Neural cell (in vitro differentiated cells): Measurements from ENCODE around the gene C17orf75. TPM values are rescaled to one million over a fixed set of nuclear protein-coding genes. Genes with fewer than 3 reads are reported as not detected.

Experiments used
- H2AFZ ChIP-seq: fragments of 200-600, 300-800 bp; sonication (generic), shearing (Covaris generic); 2 replicates; pipeline ENCODE4 v1.6.0; 2014; ENCODE audit warnings: low read depth, mild to moderate bottlenecking, antibody characterized with exemption, low read length, moderate library complexity
- H3F3A ChIP-seq: fragments of 200-600 bp; shearing (Covaris generic); 2 replicates; pipeline ENCODE4 v1.6.1; 2016; ENCODE audit warnings: mild to moderate bottlenecking, moderate library complexity, mixed read lengths, antibody characterized with exemption, low read length; ENCODE audit not compliant: insufficient read depth, poor library complexity, severe bottlenecking
- H3K27ac ChIP-seq: fragments of 200-600, 300-800 bp; sonication (generic), shearing (Covaris generic); 2 replicates; pipeline ENCODE4 v1.5.1; 2014; ENCODE audit warnings: mild to moderate bottlenecking, low read length, moderate library complexity
- H3K27me3 ChIP-seq: fragments of 300-800, 200-600 bp; sonication (generic), shearing (Covaris generic); 2 replicates; pipeline ENCODE4 v1.6.0; 2014; ENCODE audit warnings: mild to moderate bottlenecking, low read depth, low read length, moderate library complexity; ENCODE audit not compliant: insufficient read depth
- H3K36me3 ChIP-seq: fragments of 300-800, 200-600 bp; sonication (generic), shearing (Covaris generic); 2 replicates; pipeline ENCODE4 v1.5.1; 2014; ENCODE audit warnings: mild to moderate bottlenecking, antibody characterized with exemption, low read length, moderate library complexity; ENCODE audit not compliant: insufficient read depth
- H3K4me2 ChIP-seq: fragments of 300-800, 200-600 bp; sonication (generic), shearing (Covaris generic); 2 replicates; pipeline ENCODE4 v1.6.0; 2014; ENCODE audit warnings: mild to moderate bottlenecking, low read length
- H3K4me3 ChIP-seq: fragments of 300-800, 200-600 bp; sonication (generic), shearing (Covaris generic); 2 replicates; pipeline ENCODE4 v1.5.1; 2014; ENCODE audit warnings: mild to moderate bottlenecking, low read length, moderate library complexity
- H3K79me2 ChIP-seq: fragments of 200-600 bp; shearing (Covaris generic); replicated peaks from 2 replicates; pipeline ENCODE4 v1.6.0; 2014; ENCODE audit warnings: mild to moderate bottlenecking, low read length, moderate library complexity; ENCODE audit not compliant: insufficient read depth
- H3K9ac ChIP-seq: fragments of 300-800, 200-600 bp; sonication (generic), shearing (Covaris generic); 2 replicates; pipeline ENCODE4 v1.6.1; 2016; ENCODE audit warnings: mild to moderate bottlenecking, low read length, mixed read lengths
- H3K9me2 ChIP-seq: fragments of 200-600 bp; shearing (Covaris generic); 2 replicates; pipeline ENCODE4 v1.6.1; 2016; ENCODE audit warnings: mild to moderate bottlenecking, low read length, mixed read lengths; ENCODE audit not compliant: insufficient read depth
- H3K9me3 ChIP-seq: fragments of 200-600, 300-800 bp; sonication (generic), shearing (Covaris generic); 2 replicates; pipeline ENCODE4 v1.6.1; 2016; ENCODE audit warnings: mild to moderate bottlenecking, mixed run types, low read length, moderate library complexity, mixed read lengths
- H4K20me1 ChIP-seq: fragments of 200-600 bp; shearing (Covaris generic); 2 replicates; pipeline ENCODE4 v1.6.1; 2016; ENCODE audit warnings: mild to moderate bottlenecking, mixed run types; ENCODE audit not compliant: insufficient read depth
- EP300 ChIP-seq: fragments of 450-650 bp; conservative IDR thresholded peaks from 2 replicates; pipeline ENCODE4 v1.6.1; 2014; ENCODE audit warnings: antibody characterized with exemption, mild to moderate bottlenecking, moderate library complexity; ENCODE audit not compliant: poor library complexity, severe bottlenecking
- EZH2 ChIP-seq: fragments of 200-600, 300-800 bp; shearing (Covaris generic), sonication (generic); IDR thresholded peaks from 2 replicates; pipeline ENCODE4 v1.6.1; 2014; ENCODE audit warnings: antibody characterized with exemption, low read length, borderline replicate concordance, mild to moderate bottlenecking; ENCODE audit not compliant: insufficient read depth, poor library complexity, severe bottlenecking
- MXI1 ChIP-seq: fragments of 450-650 bp; conservative IDR thresholded peaks from 2 replicates; pipeline ENCODE4 v1.6.1; 2014; ENCODE audit warnings: antibody characterized with exemption, mild to moderate bottlenecking; ENCODE audit not compliant: poor library complexity, severe bottlenecking
- POLR2AphosphoS5 ChIP-seq: IDR thresholded peaks from 2 replicates; pipeline ENCODE4 v1.6.1; 2012
- RAD21 ChIP-seq: fragments of 450-650 bp; conservative IDR thresholded peaks from 2 replicates; pipeline ENCODE4 v1.6.1; 2014; ENCODE audit warnings: antibody characterized with exemption, mild to moderate bottlenecking, moderate library complexity
- SMC3 ChIP-seq: fragments of 450-650 bp; conservative IDR thresholded peaks from 2 replicates; pipeline ENCODE4 v1.6.1; 2014; ENCODE audit warnings: antibody characterized with exemption, mild to moderate bottlenecking, moderate library complexity; ENCODE audit not compliant: poor library complexity
- TAF1 ChIP-seq: IDR thresholded peaks from 2 replicates; pipeline ENCODE4 v1.6.1; 2012; ENCODE audit warnings: low read depth
- polyA plus RNA-seq: library from polyadenylated mRNA; depleted of rRNA; stranded (reverse); fragments of >200 nt; gene quantifications from 2 replicates; pipeline ENCODE4 v1.2.3, GENCODE V29; 2014
- TF ChIP-seq, protein P1 (sequence below): fragments of 450-650 bp; IDR thresholded peaks from 2 replicates; pipeline ENCODE4 v1.5.1; 2014; ENCODE audit warnings: antibody characterized with exemption, mild to moderate bottlenecking, moderate library complexity; ENCODE audit not compliant: poor library complexity, severe bottlenecking
- TF ChIP-seq, protein P2 (sequence below): IDR thresholded peaks from 2 replicates; pipeline ENCODE4 v1.6.1; 2012; ENCODE audit warnings: borderline replicate concordance

C17orf75 gene
- polyA plus RNA-seq, 1 donor from 2014 or later = 77.0 TPM

DNA sequence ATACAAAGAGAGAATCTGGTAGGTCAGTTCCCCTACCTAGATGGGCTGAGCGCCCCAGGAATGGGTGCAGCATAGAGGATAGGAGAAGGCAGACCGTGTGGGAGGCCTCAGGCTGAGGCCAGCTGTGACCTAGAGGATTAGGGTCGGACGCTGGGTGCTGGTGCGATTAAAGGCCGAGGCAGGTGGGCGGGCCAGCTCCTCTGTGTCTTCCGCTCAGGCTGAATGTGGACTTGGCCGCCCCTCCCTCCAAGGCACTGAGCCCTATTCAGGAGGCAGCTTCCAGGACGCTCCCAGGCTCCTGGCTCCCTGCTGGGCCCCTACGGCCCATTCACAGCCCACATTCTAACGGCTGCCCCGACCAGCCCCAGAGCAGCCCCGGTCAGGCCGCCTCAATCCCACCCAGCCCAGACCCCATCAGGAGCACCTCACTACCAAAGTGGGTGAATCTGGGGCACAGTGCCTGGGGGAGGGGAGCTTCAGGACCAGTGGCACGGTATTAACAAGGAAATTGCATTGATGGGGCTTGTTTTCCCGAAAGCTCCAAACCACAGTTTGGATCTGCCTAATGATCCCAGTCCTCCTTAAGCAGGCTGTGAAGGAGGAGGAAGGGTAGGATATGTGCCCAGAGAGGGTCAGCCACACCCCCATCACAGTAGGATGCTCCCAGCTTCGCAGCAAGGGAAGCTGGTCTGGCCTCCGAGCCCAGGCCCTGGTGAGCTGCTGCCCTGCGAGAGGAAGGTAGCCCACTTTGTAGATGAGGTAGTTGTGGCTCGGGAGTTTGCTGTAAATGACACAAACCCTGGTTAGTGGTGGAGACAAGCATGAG, 61.9 kb downstream of the C17orf75 start:
- no peak for TF ChIP-seq POLR2AphosphoS5
- TF ChIP-seq SMC3 = no peak
- no peak for TF ChIP-seq RAD21
- TF ChIP-seq EZH2 = no peak
- TF ChIP-seq TAF1 = no peak
- TF ChIP-seq, protein P1, sequence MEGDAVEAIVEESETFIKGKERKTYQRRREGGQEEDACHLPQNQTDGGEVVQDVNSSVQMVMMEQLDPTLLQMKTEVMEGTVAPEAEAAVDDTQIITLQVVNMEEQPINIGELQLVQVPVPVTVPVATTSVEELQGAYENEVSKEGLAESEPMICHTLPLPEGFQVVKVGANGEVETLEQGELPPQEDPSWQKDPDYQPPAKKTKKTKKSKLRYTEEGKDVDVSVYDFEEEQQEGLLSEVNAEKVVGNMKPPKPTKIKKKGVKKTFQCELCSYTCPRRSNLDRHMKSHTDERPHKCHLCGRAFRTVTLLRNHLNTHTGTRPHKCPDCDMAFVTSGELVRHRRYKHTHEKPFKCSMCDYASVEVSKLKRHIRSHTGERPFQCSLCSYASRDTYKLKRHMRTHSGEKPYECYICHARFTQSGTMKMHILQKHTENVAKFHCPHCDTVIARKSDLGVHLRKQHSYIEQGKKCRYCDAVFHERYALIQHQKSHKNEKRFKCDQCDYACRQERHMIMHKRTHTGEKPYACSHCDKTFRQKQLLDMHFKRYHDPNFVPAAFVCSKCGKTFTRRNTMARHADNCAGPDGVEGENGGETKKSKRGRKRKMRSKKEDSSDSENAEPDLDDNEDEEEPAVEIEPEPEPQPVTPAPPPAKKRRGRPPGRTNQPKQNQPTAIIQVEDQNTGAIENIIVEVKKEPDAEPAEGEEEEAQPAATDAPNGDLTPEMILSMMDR = no peak
- no peak for TF ChIP-seq MXI1
- no peaks in the 10 kb centered on the region for H3K79me2 ChIP-seq
- no peak overlapping the region for H3K4me2 ChIP-seq
- no peak overlapping the region for H3K4me3 ChIP-seq
- no peaks in the 10 kb centered on the region for H3K36me3 ChIP-seq
- no peaks in the 10 kb centered on the region for H4K20me1 ChIP-seq
- no peak overlapping the region for H3K9ac ChIP-seq
- no peaks in the 10 kb centered on the region for H3K27me3 ChIP-seq
- H3K9me3 ChIP-seq = no peaks in the 10 kb centered on the region
- no peak overlapping the region for H2AFZ ChIP-seq
- no peaks in the 10 kb centered on the region for H3F3A ChIP-seq
- H3K9me2 ChIP-seq = no peaks in the 10 kb centered on the region
- H3K27ac ChIP-seq = no peak overlapping the region

DNA sequence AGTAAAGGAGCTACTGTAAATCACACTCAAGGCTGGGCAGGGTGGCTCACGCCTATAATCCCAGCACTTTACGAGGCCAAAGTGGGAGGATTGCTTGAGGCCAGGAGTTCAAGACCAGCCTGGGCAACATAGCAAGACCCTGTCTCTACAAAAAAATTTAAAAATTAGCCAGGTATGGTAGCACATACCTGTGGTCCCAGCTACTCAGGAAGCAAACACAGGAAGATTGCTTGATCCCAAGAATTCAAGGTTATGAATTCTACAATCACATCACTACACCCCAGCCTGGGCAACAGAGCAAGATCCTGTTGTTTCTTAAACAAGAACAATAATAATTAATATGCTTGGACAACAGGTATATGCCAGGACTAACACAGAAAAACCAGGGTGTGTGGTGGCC, 63.2 kb downstream of the C17orf75 start:
- H2AFZ ChIP-seq = no peak overlapping the region
- H3K4me3 ChIP-seq = no peak overlapping the region
- no peaks in the 10 kb centered on the region for H3F3A ChIP-seq
- no peaks in the 10 kb centered on the region for H3K9me3 ChIP-seq
- H3K27ac ChIP-seq = no peak overlapping the region
- no peaks in the 10 kb centered on the region for H3K9me2 ChIP-seq
- H3K36me3 ChIP-seq = no peaks in the 10 kb centered on the region
- H4K20me1 ChIP-seq = no peaks in the 10 kb centered on the region
- H3K9ac ChIP-seq = no peak overlapping the region
- H3K4me2 ChIP-seq = no peak overlapping the region
- no peaks in the 10 kb centered on the region for H3K79me2 ChIP-seq
- TF ChIP-seq, protein P2, sequence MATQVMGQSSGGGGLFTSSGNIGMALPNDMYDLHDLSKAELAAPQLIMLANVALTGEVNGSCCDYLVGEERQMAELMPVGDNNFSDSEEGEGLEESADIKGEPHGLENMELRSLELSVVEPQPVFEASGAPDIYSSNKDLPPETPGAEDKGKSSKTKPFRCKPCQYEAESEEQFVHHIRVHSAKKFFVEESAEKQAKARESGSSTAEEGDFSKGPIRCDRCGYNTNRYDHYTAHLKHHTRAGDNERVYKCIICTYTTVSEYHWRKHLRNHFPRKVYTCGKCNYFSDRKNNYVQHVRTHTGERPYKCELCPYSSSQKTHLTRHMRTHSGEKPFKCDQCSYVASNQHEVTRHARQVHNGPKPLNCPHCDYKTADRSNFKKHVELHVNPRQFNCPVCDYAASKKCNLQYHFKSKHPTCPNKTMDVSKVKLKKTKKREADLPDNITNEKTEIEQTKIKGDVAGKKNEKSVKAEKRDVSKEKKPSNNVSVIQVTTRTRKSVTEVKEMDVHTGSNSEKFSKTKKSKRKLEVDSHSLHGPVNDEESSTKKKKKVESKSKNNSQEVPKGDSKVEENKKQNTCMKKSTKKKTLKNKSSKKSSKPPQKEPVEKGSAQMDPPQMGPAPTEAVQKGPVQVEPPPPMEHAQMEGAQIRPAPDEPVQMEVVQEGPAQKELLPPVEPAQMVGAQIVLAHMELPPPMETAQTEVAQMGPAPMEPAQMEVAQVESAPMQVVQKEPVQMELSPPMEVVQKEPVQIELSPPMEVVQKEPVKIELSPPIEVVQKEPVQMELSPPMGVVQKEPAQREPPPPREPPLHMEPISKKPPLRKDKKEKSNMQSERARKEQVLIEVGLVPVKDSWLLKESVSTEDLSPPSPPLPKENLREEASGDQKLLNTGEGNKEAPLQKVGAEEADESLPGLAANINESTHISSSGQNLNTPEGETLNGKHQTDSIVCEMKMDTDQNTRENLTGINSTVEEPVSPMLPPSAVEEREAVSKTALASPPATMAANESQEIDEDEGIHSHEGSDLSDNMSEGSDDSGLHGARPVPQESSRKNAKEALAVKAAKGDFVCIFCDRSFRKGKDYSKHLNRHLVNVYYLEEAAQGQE = no peak
- TF ChIP-seq, protein P1 = no peak
- TF ChIP-seq SMC3 (no peak), EP300 (no peak), TAF1 (no peak), RAD21 (no peak)
- no peaks in the 10 kb centered on the region for H3K27me3 ChIP-seq

Other genes starting within 250 kb of the C17orf75 start
- gene RHOT1, start 199.7 kb downstream of the C17orf75 start, polyA plus RNA-seq = 97.4 and 99.1 TPM in 2 replicates
- 0.25 and 0.50 TPM in 2 replicates for gene RHBDL3, start 76.3 kb downstream of the C17orf75 start, polyA plus RNA-seq
- gene ZNF207, start 8.0 kb upstream of the C17orf75 start, polyA plus RNA-seq = 151 and 188 TPM in 2 replicates
- gene PSMD11, start 102.3 kb upstream of the C17orf75 start, polyA plus RNA-seq = 43.9 and 54.1 TPM in 2 replicates
- gene CDK5R1, start 144.8 kb upstream of the C17orf75 start, polyA plus RNA-seq = 199 and 213 TPM in 2 replicates